Naive thymus-derived CD4-positive, alpha-beta T cell (primary cell): Measurements from ENCODE around the gene CACNG4. TPM values are rescaled to one million over a fixed set of nuclear protein-coding genes. Genes with fewer than 3 reads are reported as not detected.

Experiments
- ATAC-seq: fragments of 150-1000 bp; cut with Tn5 transposase; 2 replicates; pipeline ENCODE4 v1.10.0; 2021; ENCODE audit warnings: mild to moderate bottlenecking, moderate library complexity
- CTCF ChIA-PET: fragments of 350-600 bp; sonication (Branson Sonifier 250); formaldehyde crosslinking; loops from one replicate; lab custom pipeline; 2021; ENCODE audit warnings: antibody characterized with exemption; lab: Charles Lee
- POLR2A ChIA-PET: fragments of 350-600 bp; sonication (Branson Sonifier 250); formaldehyde crosslinking; loops from one replicate; lab custom pipeline; 2021; ENCODE audit warnings: antibody characterized with exemption, inconsistent platforms; lab: Charles Lee
- DNase-seq, 9 donors: peaks; one replicate each; pipeline versions ENCODE4 v3.0.0 to v3.0.0-alpha.2; 2020 to 2022; ENCODE audit warnings: mixed read lengths in 1 of 9
- H3K27ac ChIP-seq: one replicate; pipeline ENCODE4 v1.7.0; 2013; ENCODE audit warnings: mild to moderate bottlenecking, low read depth, low read length, moderate library complexity
- H3K27me3 ChIP-seq, 2 donors: one replicate each; pipeline ENCODE4 v1.7.0; 2013; ENCODE audit warnings: low read length in 2 of 2, mild to moderate bottlenecking in 2 of 2, moderate library complexity in 2 of 2; ENCODE audit not compliant: control insufficient read depth in 2 of 2, insufficient read depth in 2 of 2
- H3K36me3 ChIP-seq, 3 experiments: 1 replicate in 2 of 3; 2 replicates in 1 of 3; pipeline ENCODE4 v1.7.0; 2013; ENCODE audit warnings: low read length in 3 of 3, mild to moderate bottlenecking in 3 of 3, moderate library complexity in 1 of 3; ENCODE audit not compliant: insufficient read depth in 3 of 3, control insufficient read depth in 2 of 3
- H3K4me1 ChIP-seq, 2 donors: one replicate each; pipeline ENCODE4 v1.7.0; 2013; ENCODE audit warnings: low read length in 2 of 2, mild to moderate bottlenecking in 2 of 2, moderate library complexity in 1 of 2; ENCODE audit not compliant: control insufficient read depth in 2 of 2, insufficient read depth in 2 of 2
- H3K4me3 ChIP-seq: 2 replicates; pipeline ENCODE4 v1.7.0; 2013; ENCODE audit warnings: mild to moderate bottlenecking, low read length
- H3K9me3 ChIP-seq, 3 experiments: 1 replicate in 2 of 3; 2 replicates in 1 of 3; pipeline ENCODE4 v1.7.0; 2013; ENCODE audit warnings: low read length in 3 of 3; ENCODE audit not compliant: control insufficient read depth in 2 of 3
- H3K27ac Mint-ChIP-seq, 9 donors: one replicate each; pipeline ENCODE4 v1.8.0; 2020 to 2022; ENCODE audit warnings: mixed read lengths in 9 of 9, mild to moderate bottlenecking in 8 of 9, moderate library complexity in 5 of 9, inconsistent platforms in 2 of 9
- H3K27me3 Mint-ChIP-seq, 5 donors: one replicate each; pipeline ENCODE4 v1.8.0; 2021 to 2022; ENCODE audit warnings: mixed read lengths in 5 of 5, mild to moderate bottlenecking in 1 of 5
- H3K36me3 Mint-ChIP-seq, 5 donors: one replicate each; pipeline ENCODE4 v1.8.0; 2020 to 2022; ENCODE audit warnings: mixed read lengths in 5 of 5, mild to moderate bottlenecking in 3 of 5, inconsistent platforms in 1 of 5
- H3K4me1 Mint-ChIP-seq, 7 donors: one replicate each; pipeline ENCODE4 v1.8.0; 2020 to 2022; ENCODE audit warnings: mixed read lengths in 7 of 7, mild to moderate bottlenecking in 3 of 7, inconsistent platforms in 1 of 7
- H3K4me3 Mint-ChIP-seq, 10 donors: one replicate each; pipeline ENCODE4 v1.8.0; 2020 to 2022; ENCODE audit warnings: mild to moderate bottlenecking in 10 of 10, mixed read lengths in 10 of 10, moderate library complexity in 6 of 10, inconsistent platforms in 2 of 10
- H3K9me3 Mint-ChIP-seq, 11 donors: one replicate each; pipeline ENCODE4 v1.8.0; 2020 to 2022; ENCODE audit warnings: mixed read lengths in 11 of 11, mild to moderate bottlenecking in 4 of 11, inconsistent platforms in 1 of 11, moderate library complexity in 1 of 11
- intact Hi-C, 2 donors: fragments of 100-400 bp; cut with micrococcal nuclease; formaldehyde crosslinking; loops; one replicate each; pipeline ENCODE4 v1.15.1; 2023
- polyA plus RNA-seq, 2 donors: library from polyadenylated mRNA; unstranded; fragments of 300-500 nt; fragmentation: Illumina TruSeq; gene quantifications; one replicate each; pipeline ENCODE4 v1.2.3, GENCODE V29; 2021
- total RNA-seq, 6 experiments: library from RNA in 5 of 6; stranded (reverse) in 5 of 6; gene quantifications; 1 replicate in 5 of 6; 2 replicates in 1 of 6; pipeline ENCODE4 v1.2.3 and lab custom pipeline; 2021 to 2026

Gene CACNG4
- total and polyA plus RNA-seq, 7 experiments from 2014 or later = not detected

- Mint-ChIP-seq H3K27me3 (peaks cover 21 to 53% (median 35%) of the 10 kb centered on the region in 5 donors), H3K4me1 (peaks cover 0 to 3% (median 0%) of the 10 kb centered on the region in 7 donors), H3K9me3 (no peaks in the 10 kb centered on the region), H3K4me3 (no peak overlapping the region), H3K36me3 (no peaks in the 10 kb centered on the region), H3K27ac (no peak overlapping the region)
- no peaks in the 10 kb centered on the region for H3K36me3 ChIP-seq
- no peak for ATAC-seq
- H3K4me1 ChIP-seq = no peaks in the 10 kb centered on the region
- intact Hi-C loops = no loop called here
- no peaks in the 10 kb centered on the region for H3K9me3 ChIP-seq
- H3K27me3 ChIP-seq = no peaks in the 10 kb centered on the region
- no peak overlapping the region for H3K4me3 ChIP-seq
- ChIA-PET CTCF (no interaction called here), POLR2A (no interaction called here)
- no peak for DNase-seq
- no peak overlapping the region for H3K27ac ChIP-seq
Observed at GRCh38 chr17:66976781-66977201, 12.3 kb downstream of the CACNG4 start.

GRCh38 chr17:66978514-66979061, 14.1 kb downstream of the CACNG4 start:
- no peak overlapping the region for H3K27ac ChIP-seq
- Mint-ChIP-seq H3K9me3 (no peaks in the 10 kb centered on the region), H3K27ac (no peak overlapping the region), H3K4me3 (no peak overlapping the region), H3K4me1 (peaks cover 0 to 3% (median 0%) of the 10 kb centered on the region in 7 donors), H3K36me3 (no peaks in the 10 kb centered on the region), H3K27me3 (peaks cover 21 to 53% (median 35%) of the 10 kb centered on the region in 5 donors)
- intact Hi-C loops = no loop called here
- DNase-seq (no peak), ATAC-seq (no peak)
- POLR2A ChIA-PET = no interaction called here
- no peaks in the 10 kb centered on the region for H3K27me3 ChIP-seq
- no peaks in the 10 kb centered on the region for H3K4me1 ChIP-seq
- no peaks in the 10 kb centered on the region for H3K36me3 ChIP-seq
- no peak overlapping the region for H3K4me3 ChIP-seq
- H3K9me3 ChIP-seq = no peaks in the 10 kb centered on the region
- CTCF ChIA-PET = no interaction called here

GRCh38 chr17:66980896-66981295, 16.4 kb downstream of the CACNG4 start:
- Mint-ChIP-seq H3K27ac (no peak overlapping the region), H3K27me3 (peaks cover 16 to 47% (median 34%) of the 10 kb centered on the region in 5 donors), H3K4me3 (no peak overlapping the region), H3K4me1 (peaks cover 0 to 6% (median 0%) of the 10 kb centered on the region in 7 donors), H3K9me3 (no peaks in the 10 kb centered on the region), H3K36me3 (no peaks in the 10 kb centered on the region)
- CTCF ChIA-PET = no interaction called here
- intact Hi-C loops = no loop called here
- Histone ChIP-seq H3K9me3 (no peaks in the 10 kb centered on the region), H3K36me3 (no peaks in the 10 kb centered on the region), H3K4me1 (no peaks in the 10 kb centered on the region), H3K4me3 (no peak overlapping the region), H3K27ac (no peak overlapping the region), H3K27me3 (no peaks in the 10 kb centered on the region)
- POLR2A ChIA-PET = no interaction called here
- ATAC-seq (no peak), DNase-seq (no peak)

- H3K27me3 ChIP-seq = no peaks in the 10 kb centered on the region
- H3K9me3 Mint-ChIP-seq = no peaks in the 10 kb centered on the region
- no peak overlapping the region for H3K27ac Mint-ChIP-seq
- no peaks in the 10 kb centered on the region for H3K9me3 ChIP-seq
- intact Hi-C loops = no loop called here
- no peaks in the 10 kb centered on the region for H3K36me3 ChIP-seq
- POLR2A ChIA-PET = no interaction called here
- CTCF ChIA-PET = interaction anchor here (0.5 kb wide), 1 partner anchor 313 kb away, joined by 3 read pairs; no protein-coding TSS in a partner anchor
- H3K27me3 Mint-ChIP-seq = peaks cover 11 to 44% (median 35%) of the 10 kb centered on the region in 5 donors
- H3K4me3 Mint-ChIP-seq = no peak overlapping the region
- H3K27ac ChIP-seq = no peak overlapping the region
- no peak overlapping the region for H3K4me3 ChIP-seq
- peaks cover 0 to 4% (median 0%) of the 10 kb centered on the region in 7 donors for H3K4me1 Mint-ChIP-seq
- ATAC-seq (no peak), DNase-seq (no peak)
- no peaks in the 10 kb centered on the region for H3K36me3 Mint-ChIP-seq
- no peaks in the 10 kb centered on the region for H3K4me1 ChIP-seq
Observed at GRCh38 chr17:66981983-66982508, 17.5 kb downstream of the CACNG4 start.

GRCh38 chr17:66983414-66984021, 19.0 kb downstream of the CACNG4 start:
- Mint-ChIP-seq H3K36me3 (no peaks in the 10 kb centered on the region), H3K27me3 (peaks cover 14 to 39% (median 37%) of the 10 kb centered on the region in 5 donors), H3K4me1 (peaks cover 0 to 10% (median 0%) of the 10 kb centered on the region in 7 donors), H3K9me3 (no peaks in the 10 kb centered on the region), H3K27ac (no peak overlapping the region), H3K4me3 (no peak overlapping the region)
- H3K36me3 ChIP-seq = no peaks in the 10 kb centered on the region
- ChIA-PET CTCF (no interaction called here), POLR2A (no interaction called here)
- no peaks in the 10 kb centered on the region for H3K9me3 ChIP-seq
- intact Hi-C loops = no loop called here
- no peaks in the 10 kb centered on the region for H3K4me1 ChIP-seq
- H3K27ac ChIP-seq = no peak overlapping the region
- H3K27me3 ChIP-seq = no peaks in the 10 kb centered on the region
- no peak for ATAC-seq
- no peak for DNase-seq
- no peak overlapping the region for H3K4me3 ChIP-seq

GRCh38 chr17:66984730-66985129, 20.2 kb downstream of the CACNG4 start:
- H3K27me3 ChIP-seq = no peaks in the 10 kb centered on the region
- Mint-ChIP-seq H3K4me1 (peaks cover 0 to 11% (median 0%) of the 10 kb centered on the region in 7 donors), H3K27ac (no peak overlapping the region), H3K9me3 (no peaks in the 10 kb centered on the region), H3K27me3 (peaks cover 14 to 37% (median 33%) of the 10 kb centered on the region in 5 donors), H3K4me3 (no peak overlapping the region), H3K36me3 (no peaks in the 10 kb centered on the region)
- no peaks in the 10 kb centered on the region for H3K36me3 ChIP-seq
- ATAC-seq (no peak), DNase-seq (no peak)
- intact Hi-C loops = no loop called here
- no peak overlapping the region for H3K4me3 ChIP-seq
- CTCF ChIA-PET = no interaction called here
- no peaks in the 10 kb centered on the region for H3K4me1 ChIP-seq
- no peak overlapping the region for H3K27ac ChIP-seq
- H3K9me3 ChIP-seq = no peaks in the 10 kb centered on the region
- POLR2A ChIA-PET = no interaction called here
